HG03045 (cell line): ENCODE data around the gene NEK5.

ENCODE experiments used
- ATAC-seq: cut with Tn5 transposase; IDR thresholded peaks from one replicate; pipeline ENCODE4 v1.9.1; 2021; ENCODE audit warnings: mild to moderate bottlenecking, moderate library complexity; ENCODE audit not compliant: unreplicated experiment

The NEK5 gene

GRCh38 chr13:52016296-52016695 is 112.6 kb downstream of the NEK5 start:
- no peak for ATAC-seq

GRCh38 chr13:52012512-52012836 is 116.4 kb downstream of the NEK5 start:
- no peak for ATAC-seq

- ATAC-seq = peak; percentile 100
Measured at GRCh38 chr13:52011632-52012511, 117.0 kb downstream of the NEK5 start, which contains the start of gene ALG11. ALG11 (plus strand) TSS chr13:52012398; CDS start chr13:52012419, 21 bp downstream.

- ATAC-seq = peak; percentile 12
Measured at GRCh38 chr13:52010890-52011631, 117.8 kb downstream of the NEK5 start, which contains the start of gene ATP7B. ATP7B (minus strand) TSS chr13:52011450; CDS start chr13:52011337, 113 bp downstream.

GRCh38 chr13:52009946-52010345 is 118.9 kb downstream of the NEK5 start:
- no peak for ATAC-seq

GRCh38 chr13:52006523-52007245 is 122.2 kb downstream of the NEK5 start:
- ATAC-seq = no peak

- ATAC-seq = no peak
Measured at GRCh38 chr13:52005841-52006522, 122.9 kb downstream of the NEK5 start.

- ATAC-seq = no peak
Measured at GRCh38 chr13:52004511-52005170, 124.2 kb downstream of the NEK5 start.

- ATAC-seq = no peak
Measured at GRCh38 chr13:52003541-52003940, 125.3 kb downstream of the NEK5 start.

GRCh38 chr13:52002361-52002760 is 126.5 kb downstream of the NEK5 start:
- no peak for ATAC-seq

- peak; percentile 82 for ATAC-seq
Measured at GRCh38 chr13:52001120-52001731, 127.6 kb downstream of the NEK5 start.

- ATAC-seq = no peak
Measured at GRCh38 chr13:51999921-52000320, 129.0 kb downstream of the NEK5 start.

GRCh38 chr13:51999510-51999911 is 129.4 kb downstream of the NEK5 start:
- no peak for ATAC-seq

GRCh38 chr13:51998723-51999509 is 130.0 kb downstream of the NEK5 start:
- no peak for ATAC-seq

- ATAC-seq = no peak
Measured at GRCh38 chr13:51997641-51998330, 131.1 kb downstream of the NEK5 start.

GRCh38 chr13:51997186-51997585 is 131.7 kb downstream of the NEK5 start:
- ATAC-seq = no peak

GRCh38 chr13:51996641-51997040 is 132.2 kb downstream of the NEK5 start:
- no peak for ATAC-seq
